ENCODE data around the gene DLX3. TPM values are rescaled to one million over a fixed set of nuclear protein-coding genes. Genes with fewer than 3 reads are reported as not detected.

Gene DLX3
- total RNA-seq, 1 donor, result not detected

GRCh38 chr17:49941427-49941826 lies 53.6 kb downstream of the DLX3 start:
- DNase-seq (ENCODE audit: low read depth), result no peak
- TF ChIP-seq CTCF (IDR thresholded peaks at IDR 0.05; ENCODE audit: insufficient read depth, low read depth, low read length), result no peak
- H3K4me3 ChIP-seq (ENCODE audit: low read depth, low read length), result no peak overlapping the region

Small RNAs within 50 kb of the gene (small RNA-seq; reads per million reads assigned to genes)
- not detected for gene RNU6-1313P

Other genes starting within 250 kb of the DLX3 start
- gene FAM117A, start 231.1 kb downstream of the DLX3 start, total RNA-seq, result 1.7 and 1.9 TPM in 2 replicates
- 38.0 and 43.2 TPM in 2 replicates for gene KAT7, start 206.5 kb downstream of the DLX3 start, total RNA-seq
- gene TAC4, start 147.2 kb downstream of the DLX3 start, total RNA-seq, result not detected in 2 replicates
- gene DLX4, start 26.0 kb downstream of the DLX3 start, total RNA-seq, result not detected in 2 replicates
- 207 and 266 TPM in 2 replicates for gene ITGA3, start 60.9 kb upstream of the DLX3 start, total RNA-seq
- gene PDK2, start 100.1 kb upstream of the DLX3 start, total RNA-seq, result 20.3 and 20.6 TPM in 2 replicates
- 4.7 and 5.8 TPM in 2 replicates for gene SAMD14, start 134.9 kb upstream of the DLX3 start, total RNA-seq
- gene PPP1R9B, start 155.5 kb upstream of the DLX3 start, total RNA-seq, result 38.7 and 47.1 TPM in 2 replicates
- gene SGCA, start 170.8 kb upstream of the DLX3 start, total RNA-seq, result 0.32 TPM in 1 of 2 replicates, not detected in the other
- 2,749 and 5,894 TPM in 2 replicates for gene COL1A1, start 206.4 kb upstream of the DLX3 start, total RNA-seq

All from fibroblast of villous mesenchyme (primary cell).